HG03442 (cell line): ENCODE results near the gene INTS3.
"Not testable (repeated sequence)": the region's sequence is repeated elsewhere in the genome, so short reads cannot be mapped to it uniquely, and the experiment has no call there.

Source experiments
- ATAC-seq: cut with Tn5 transposase; IDR thresholded peaks from one replicate; pipeline ENCODE4 v1.9.1; 2021; ENCODE audit warnings: mild to moderate bottlenecking, moderate library complexity; ENCODE audit not compliant: unreplicated experiment

The INTS3 gene

DNA sequence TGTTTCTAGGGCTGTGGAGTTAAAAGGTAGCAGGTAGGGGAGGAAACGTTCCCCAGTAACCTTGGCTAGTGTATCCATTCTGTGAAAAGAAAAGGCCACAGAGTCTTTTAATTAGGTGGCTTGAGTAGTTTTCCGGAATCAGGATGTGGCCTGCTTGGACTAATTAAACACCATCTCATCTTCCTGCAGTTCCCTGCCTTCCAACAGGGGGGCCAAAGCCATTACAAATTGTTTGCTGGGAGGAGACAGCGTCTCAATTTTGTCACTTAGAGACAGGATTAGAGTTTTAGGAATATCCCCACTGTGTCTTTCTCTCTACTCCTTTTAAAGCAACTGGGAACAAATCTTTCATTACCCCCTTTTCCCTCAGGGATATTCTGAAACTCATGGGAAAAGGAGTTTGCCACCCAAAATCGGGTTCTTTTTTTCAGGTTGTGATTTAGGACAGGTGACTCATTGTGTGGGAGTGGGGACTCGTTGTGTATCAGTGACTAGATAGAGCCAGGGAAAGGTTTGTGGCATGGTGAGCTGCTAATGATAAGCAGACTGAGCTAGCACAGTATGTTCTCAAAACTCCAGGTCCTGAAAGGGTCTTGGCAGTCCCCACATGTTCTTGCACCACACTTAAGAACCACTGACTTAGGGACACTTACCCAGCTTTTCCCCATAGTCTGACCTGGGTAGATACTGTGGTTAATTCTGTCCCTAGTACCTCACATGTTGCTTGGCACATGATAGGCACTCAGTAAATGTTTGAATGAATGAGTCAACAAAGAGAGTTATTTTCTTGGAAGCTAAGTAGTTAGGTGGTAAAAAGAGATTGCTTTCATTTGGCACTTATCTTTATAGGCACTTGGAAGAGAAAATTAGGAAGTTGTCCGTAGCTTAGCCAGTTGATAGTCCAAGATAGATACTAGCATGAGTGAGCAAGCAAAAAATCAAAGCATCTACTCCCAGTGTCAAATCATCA is 22.5 kb downstream of the INTS3 start:
- no peak for ATAC-seq

DNA sequence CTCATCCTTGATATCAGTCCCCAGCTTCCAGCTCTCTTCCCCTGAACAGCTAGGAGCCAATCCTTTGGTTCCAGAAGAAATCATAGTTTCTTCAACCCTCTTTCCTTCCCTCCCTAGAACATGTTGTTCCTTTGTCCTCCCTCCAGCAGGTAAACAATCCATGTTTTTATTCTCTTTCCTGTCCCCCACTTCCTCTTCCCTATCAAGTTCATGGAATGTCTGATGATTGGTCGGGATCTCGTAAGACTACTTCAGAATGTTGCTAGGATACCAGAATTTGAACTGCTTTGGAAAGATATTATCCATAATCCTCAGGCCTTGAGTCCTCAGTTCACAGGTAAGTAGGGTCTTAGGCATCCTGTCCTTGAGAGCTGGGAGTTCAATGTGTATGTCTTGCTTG is 24.2 kb downstream of the INTS3 start:
- no peak for ATAC-seq

DNA sequence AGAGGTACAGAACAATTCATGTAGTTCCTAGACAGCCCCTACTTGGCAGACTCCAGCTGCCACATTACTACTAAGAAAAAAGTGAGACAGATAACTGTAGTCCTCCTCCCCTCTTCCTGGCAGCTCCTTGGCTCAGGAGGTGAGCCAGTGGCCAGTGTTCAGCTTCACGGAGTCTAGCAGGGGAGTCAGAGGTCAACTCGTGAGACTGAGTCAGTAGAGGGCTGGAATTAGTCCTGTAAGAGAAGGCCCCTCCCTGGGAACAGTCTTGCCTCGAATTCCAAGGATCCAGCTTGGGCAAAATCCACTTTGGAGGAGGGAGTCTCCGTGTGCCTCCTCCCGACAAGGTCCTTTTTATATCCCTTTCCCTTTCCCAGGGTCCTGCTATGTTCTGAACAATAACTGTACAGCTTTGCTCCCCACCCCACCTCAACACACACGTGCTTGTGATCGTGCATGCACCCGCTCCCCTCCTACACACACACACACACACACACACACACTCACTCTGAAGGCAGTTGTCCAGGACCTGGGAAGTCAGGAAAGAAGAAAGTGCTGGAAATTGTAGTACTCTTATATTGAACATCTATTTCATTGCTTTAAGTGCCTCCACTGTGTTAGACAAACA is 24.8 kb downstream of the INTS3 start:
- no peak for ATAC-seq

DNA sequence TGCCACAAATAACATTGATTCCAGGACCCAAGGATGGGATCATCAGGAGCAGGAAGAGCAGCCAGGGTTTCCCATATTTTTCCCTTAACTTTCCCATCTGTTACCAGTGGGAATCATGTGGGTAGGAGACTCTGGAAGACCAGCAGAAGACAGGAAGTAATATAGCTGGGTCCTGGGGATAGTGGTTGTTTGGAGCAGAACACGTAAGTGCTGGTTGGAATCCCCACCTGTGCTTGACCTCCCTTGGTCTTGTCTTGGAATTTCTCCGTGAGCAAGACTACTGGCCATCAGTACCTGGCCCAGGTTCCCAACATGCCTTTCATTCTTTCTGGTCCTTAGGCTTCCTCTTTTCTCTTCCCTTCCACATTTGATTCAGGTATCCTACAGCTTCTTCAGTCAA is 26.4 kb downstream of the INTS3 start:
- ATAC-seq: no peak

- ATAC-seq: no peak
Measured at GRCh38 chr1:153760440-153760839, 32.6 kb downstream of the INTS3 start.

DNA sequence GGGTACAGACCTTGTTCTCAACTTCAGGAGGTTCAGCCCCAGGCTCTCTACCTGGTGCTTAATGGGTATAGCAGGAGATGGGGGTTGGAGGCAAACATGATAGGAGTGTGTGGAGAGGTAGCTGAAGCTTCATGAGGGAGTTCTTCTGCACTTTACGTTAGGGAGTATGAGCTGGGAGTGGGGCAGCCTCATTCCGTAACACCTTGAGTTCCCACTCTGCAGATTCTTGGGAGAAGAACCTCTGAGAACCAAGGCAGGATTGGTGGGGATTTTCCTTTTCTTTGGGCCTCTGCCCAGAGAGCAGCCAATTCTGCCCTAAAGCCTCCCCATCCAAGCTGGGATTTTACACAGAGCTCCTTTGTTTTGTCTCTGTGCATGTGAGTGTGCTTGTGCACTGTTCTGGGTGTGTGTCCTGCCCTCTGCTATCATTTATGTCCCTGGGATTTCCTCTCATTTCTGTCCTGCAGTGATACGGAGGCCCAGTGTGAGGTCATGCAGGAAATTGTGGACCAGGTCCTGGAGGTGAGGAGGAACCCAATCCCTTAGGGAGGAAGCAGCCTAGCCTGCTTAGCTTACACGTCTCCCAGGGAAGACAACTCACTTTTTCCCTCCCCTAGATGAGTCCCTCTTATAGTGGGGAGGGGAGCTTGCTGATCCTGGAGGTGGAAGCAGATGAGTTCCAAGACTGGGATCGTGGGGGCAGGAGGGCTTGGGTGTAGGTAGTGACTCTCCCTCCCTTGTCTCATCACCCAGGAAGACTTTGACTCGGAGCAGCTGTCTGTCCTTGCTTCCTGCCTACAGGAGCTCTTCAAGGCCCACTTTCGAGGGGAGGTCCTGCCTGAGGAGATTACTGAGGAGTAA is 35.7 kb downstream of the INTS3 start:
- no peak for ATAC-seq

DNA sequence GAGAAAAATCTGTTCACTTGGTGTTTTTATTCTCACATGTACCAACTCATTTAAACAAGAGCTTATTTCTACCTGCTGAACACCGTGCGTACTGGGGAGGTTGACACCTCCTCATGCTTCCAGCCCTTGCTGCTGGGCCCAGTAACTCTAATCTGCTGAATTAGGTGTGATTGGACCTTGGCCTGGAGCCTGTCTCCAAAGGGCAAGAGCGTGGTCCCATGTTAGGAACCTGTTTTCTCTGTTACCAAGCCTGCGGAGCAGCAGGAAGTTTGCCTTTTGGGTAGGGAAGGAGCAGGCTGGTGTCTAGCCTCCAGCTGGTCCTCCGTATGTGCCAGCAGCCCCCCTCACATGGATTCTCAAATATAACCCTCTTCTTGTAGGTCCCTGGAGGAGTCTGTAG is 36.5 kb downstream of the INTS3 start:
- ATAC-seq: no peak

- not testable (repeated sequence) for ATAC-seq
Measured at GRCh38 chr1:153766663-153767062, 38.8 kb downstream of the INTS3 start.

DNA sequence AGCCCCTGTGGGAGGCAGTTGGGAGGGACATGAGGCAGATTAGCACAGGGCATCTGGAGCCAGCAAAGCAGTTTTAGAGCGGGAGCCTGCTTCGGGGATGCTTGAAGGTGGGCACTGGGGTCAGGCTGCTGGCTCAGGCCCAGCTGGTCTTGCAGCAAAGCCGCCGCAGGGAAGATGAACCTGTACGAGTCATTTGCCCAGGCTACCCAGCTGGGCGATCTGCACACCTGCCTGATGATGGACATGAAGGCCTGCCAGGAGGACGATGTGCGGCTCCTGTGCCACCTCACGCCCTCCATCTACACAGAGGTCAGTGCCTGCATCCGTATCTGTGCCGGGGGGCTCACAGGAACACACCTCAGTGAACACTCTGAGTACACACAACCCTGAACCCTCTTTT is 39.7 kb downstream of the INTS3 start:
- no peak for ATAC-seq

DNA sequence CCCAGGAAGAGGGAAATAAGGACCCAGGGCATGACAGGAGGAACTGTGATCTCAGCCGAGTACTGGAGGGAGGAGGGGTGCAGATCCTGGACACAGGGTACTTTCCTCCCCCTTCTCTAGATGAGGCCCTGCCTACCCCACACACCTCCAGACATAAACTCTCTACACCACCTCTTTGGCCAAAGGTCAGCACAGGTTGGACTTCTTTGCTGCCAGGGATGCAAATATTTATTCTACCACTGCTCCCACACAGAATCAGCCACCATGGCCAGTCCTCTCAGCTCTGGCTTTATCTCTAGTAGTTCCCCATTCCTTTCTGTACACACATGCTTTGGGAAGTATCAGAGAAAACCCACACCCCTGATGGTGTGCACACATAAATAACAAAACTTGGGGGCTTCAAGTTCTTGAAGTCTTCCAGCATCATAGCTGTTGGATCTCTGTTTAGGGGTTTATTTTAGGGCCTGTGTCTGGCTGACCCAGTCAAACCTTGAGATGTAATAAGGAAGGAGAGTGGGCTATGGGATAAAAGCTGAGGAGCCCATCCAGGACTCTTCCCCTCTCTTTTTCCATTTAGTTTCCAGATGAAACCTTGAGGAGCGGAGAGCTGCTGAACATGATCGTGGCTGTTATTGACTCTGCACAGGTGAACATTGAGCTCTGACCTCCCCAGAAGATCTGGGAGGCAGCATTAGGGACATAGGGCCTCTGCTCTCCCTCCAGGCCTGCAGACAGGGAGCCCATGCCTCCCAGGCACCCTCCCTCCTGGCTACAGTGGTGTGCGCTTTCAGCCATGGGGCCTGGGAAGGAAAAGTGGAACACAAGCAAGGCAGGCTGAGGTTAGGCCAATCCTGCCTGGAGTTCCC is 40.7 kb downstream of the INTS3 start:
- ATAC-seq: no peak

DNA sequence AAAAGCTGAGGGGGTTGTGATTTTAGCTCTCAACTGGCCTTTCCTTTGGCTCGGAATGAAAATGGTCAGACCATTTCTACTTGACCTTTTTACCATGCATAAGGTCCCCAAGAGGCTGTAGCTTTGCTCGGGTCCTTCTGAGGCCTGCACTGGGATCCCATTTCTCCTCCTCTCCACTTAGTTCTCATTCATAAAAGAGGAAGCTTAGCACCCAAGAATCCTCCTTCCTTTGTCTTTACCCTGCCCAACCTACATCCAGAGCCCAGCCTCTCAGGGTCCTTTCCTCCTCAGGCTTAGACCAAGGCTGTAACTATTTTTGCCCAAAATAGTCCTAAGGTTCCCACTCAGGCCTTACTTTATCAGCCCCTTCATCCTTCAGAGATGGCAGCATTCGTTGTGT is 41.4 kb downstream of the INTS3 start:
- no peak for ATAC-seq

DNA sequence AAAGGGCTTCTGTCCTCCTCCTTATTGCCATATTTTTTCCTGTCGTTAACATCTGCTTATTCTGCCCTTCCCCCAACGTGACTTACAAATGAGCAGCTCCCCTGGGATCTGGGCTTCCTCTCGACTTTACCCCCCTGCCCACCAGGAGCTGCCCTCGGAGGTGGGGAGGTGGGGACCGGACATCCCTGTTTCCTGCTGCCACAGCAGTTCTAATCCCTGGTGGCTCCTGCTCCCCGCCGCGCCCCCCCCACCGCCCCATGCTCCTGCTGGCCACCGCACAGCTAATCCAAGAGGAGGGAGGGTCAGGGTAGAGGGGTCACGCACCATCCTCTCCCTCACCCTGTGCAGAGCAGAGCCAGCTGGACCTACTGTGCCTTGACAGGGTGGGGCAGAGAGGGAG is 42.9 kb downstream of the INTS3 start:
- no peak for ATAC-seq

GRCh38 chr1:153771261-153771660 is 43.4 kb downstream of the INTS3 start:
- no peak for ATAC-seq

DNA sequence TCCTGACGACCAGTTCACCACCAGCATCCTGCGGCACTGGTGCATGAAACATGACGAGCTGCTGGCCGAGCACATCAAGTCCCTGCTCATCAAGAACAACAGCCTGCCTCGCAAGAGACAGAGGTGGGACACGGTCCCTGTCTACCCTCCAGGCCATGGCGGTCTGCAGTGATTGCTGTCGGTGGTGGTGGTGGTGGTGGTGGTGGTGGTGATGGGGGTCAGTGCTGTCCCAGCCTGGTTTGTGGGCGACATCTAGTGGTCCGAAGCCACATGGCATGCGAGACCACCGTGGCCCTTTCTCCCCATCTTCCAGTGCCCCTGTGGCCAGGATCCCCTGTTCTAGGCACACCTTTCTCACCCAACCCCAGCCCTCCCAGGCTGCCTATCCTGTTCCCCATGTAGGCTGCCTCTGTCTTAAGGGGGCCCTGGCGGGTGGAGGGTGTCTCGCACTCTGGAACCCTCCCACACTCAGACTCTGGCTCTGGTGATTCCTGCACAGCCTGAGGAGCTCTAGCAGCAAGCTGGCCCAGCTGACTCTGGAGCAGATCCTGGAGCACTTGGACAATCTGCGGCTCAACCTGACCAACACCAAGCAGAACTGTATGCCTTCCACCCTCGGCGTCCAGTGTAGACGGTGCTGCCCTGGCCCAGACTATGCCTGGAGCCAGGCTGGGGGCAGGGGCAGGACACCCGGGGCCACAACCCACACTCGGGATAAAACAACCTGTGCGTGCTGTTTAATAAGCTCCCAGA is 44.2 kb downstream of the INTS3 start:
- no peak for ATAC-seq

- no peak for ATAC-seq
Measured at GRCh38 chr1:153773096-153773921, 45.5 kb downstream of the INTS3 start.

DNA sequence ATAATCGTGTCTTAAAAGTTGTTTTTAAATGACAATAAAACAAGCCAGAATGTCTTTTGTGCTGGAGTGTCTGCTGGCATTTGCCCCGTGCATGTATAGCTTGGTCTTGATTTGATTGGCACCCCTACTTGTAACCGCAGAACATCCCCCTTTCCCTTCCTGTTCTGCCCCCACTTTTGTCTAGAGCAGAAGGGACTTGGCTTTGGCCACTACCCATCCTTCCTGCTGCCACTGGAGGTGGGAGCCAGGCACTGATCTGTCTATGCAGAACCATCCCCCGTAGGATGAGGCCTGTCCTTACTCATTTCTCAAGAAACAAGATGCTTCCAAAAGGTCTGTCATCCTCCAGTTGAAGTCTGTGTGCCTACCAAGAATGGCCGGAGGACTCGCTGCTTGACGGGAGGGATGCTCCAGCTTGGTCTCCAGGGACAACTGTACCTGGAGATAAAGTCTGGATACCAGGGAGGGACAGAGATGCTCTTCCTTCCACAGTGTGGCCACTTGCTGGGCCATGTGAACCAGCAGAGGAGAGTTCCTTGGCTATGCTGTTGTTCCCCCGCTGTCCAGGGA is 46.3 kb downstream of the INTS3 start:
- no peak for ATAC-seq

GRCh38 chr1:153774780-153775457 is 47.1 kb downstream of the INTS3 start, which contains the start of gene SLC27A3:
Gene SLC27A3 (plus strand): TSS chr1:153775407. CDS start chr1:153775498, 91 bp downstream.
- no peak for ATAC-seq
